Epidermal melanocyte (primary cell): Measurements from ENCODE around the gene EIF3I.

Experiments
- DNase-seq: peaks from one replicate; pipeline ENCODE4 v3.0.0; 2011; ENCODE audit warnings: low spot score; ENCODE audit not compliant: insufficient read length

The EIF3I gene

DNA sequence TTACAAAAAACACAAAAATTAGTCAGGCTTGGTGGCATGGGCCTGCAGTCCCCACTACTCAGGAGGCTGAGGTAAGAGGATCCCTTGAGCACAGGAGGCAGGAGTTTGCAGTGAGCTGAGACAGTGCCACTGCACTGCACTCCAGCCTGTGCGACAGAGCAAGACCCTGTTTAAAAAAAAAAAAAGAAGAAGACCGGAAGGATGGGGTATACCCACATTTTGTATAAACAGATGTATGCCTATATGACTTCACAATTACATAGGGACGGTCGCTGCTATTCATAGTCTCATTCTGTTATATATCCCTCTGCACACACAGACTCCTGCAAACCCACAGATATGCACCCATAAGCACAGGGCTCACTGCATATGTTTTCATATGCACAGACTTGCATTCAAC lies 41.5 kb downstream of the EIF3I start:
- no peak for DNase-seq

DNA sequence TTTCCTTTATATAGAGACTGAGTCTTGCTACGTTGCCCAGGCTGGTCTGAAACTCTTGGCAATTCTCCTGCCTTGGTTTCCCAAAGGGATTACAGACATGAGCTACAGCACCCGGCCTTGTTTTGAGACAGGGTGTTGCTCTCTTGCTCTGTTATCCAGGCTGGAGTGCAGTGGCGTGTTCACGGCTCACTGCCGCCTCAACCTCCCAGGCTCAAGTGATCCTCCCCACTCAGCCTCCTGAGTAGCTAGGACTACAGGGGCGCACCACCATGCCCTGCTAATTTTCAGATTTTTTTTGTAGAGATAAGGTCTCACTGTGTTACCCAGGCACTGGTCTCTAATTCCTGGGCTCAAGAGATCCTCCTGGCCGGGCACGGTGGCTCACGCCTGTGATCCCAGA lies 43.6 kb downstream of the EIF3I start:
- DNase-seq: no peak

DNA sequence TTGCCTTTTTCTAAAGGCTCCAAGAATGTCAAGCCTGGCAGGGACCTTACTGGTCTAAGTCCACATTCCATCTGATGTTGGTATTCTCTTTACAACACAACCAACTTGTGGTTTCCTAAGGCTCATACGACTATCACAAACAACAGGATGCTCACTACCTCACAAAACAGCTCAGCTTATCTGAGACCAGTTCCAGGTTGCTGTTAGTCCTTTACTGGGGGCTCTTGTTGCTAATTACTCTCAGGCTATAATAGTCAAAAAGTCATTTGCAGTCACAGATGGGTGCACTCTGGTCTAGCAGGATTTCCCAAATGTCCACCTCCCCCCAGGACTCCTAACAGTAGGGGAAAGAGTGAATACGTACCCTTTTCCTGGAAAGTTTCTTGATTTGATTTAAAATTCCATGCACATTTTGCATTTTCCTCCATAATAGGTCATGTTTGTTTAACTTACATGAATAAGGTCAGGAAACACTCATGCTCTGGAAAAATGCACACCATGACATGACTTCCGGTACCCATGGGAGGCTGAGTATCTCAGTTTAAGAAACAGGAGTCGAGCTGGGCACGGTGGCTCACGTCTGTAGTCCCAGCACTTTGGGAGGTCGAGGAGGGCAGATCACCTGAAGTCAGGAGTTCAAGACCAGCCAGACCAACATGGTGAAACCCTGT lies 44.8 kb downstream of the EIF3I start:
- no peak for DNase-seq

DNA sequence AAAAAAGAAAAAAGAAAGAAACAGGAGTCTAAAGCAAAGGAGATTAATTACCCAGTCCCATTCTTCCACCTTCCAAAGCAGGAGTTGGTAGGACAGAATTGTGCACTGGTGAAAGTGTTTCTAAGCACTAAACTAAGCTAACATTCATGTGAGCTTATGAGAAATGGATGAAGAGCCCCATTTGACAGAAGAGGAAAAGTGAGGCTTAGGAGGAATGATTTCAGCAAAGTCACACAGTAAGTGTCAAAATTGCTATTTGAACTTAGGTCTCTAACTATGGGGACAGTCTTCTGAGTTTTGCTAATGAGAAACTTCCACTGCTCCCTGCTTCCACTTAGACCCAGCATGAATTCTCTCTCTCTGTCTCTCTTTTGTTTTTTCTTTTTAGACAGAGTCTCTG lies 47.5 kb downstream of the EIF3I start:
- no peak for DNase-seq

DNA sequence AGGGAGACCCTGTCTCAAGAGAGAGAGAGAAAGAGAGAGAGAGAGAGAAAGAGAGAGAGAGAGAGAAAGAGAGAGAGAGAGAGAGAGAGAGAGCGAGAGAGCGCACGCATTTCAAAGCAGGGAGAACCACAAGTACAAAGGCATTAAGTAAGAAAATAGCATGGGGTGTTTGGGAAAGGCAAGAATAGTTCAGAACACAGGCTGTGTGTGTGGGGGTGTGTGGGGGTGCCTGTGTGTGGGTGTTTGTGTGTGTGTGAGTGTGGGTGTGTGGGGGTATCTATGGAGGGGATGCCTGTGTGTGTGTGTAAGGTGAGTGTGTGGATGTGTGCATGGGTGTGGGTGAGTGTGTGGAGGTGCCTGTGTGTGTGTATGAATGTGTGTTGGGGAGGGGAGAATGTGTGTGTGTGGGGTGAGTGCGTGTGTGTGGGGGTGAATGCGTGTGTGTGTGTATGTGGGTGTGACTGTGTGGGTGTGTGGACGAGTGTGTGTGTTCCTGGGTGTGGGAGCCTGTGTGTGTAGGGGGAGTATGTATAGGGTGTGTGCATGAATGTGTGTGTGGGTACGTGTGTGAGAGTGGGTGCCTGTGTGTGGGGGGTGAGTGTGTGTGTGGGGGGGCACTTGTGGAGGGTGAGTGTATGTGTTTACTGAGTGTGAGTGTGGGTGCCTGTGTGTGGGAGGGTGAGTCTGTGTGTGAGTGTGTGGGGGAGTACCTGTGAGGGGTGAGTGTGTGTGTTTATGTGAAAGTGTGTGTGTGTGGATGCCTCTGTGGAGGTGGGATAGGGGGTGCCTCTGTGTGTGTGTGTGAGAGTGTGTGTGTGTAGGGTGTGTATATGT lies 50.6 kb downstream of the EIF3I start:
- no peak for DNase-seq

DNA sequence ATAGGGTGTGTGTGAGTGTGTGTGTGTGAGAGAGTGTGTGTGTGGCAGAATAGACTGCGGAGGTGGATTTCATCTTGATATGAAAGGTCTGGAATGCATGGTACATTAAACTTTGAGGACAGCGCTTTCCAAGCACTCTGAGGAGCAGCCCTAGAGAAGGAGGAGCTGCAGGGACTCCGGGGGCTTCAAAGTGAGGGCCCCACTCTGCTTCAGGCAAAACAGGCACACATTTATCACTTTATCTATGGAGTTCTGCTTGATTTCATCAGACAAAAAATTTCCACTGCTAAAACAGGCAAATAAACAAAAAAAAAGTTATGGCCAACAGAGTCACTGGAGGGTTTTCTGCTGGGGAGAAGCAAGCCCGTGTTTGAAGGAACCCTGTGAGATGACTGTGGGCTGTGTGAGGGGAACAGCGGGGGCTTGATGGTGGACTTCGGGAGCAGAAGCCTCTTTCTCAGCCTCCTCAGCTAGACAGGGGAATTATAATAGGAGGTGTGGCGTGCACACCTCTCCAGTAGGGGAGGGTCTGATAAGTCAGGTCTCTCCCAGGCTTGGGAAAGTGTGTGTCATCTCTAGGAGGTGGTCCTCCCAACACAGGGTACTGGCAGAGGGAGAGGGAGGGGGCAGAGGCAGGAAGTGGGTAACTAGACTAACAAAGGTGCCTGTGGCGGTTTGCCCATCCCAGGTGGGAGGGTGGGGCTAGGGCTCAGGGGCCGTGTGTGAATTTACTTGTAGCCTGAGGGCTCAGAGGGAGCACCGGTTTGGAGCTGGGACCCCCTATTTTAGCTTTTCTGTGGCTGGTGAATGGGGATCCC lies 51.4 kb downstream of the EIF3I start:
- DNase-seq: no peak

DNA sequence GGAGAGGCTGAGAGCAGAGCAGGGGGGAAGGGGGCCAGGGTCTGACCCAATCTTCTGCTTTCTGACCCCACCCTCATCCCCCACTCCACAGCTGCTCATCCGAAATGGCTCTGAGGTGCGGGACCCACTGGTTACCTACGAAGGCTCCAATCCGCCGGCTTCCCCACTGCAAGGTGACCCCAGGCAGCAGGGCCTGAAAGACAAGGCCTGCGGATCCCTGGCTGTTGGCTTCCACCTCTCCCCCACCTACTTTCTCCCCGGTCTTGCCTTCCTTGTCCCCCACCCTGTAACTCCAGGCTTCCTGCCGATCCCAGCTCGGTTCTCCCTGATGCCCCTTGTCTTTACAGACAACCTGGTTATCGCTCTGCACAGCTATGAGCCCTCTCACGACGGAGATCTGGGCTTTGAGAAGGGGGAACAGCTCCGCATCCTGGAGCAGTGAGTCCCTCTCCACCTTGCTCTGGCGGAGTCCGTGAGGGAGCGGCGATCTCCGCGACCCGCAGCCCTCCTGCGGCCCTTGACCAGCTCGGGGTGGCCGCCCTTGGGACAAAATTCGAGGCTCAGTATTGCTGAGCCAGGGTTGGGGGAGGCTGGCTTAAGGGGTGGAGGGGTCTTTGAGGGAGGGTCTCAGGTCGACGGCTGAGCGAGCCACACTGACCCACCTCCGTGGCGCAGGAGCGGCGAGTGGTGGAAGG lies 52.6 kb downstream of the EIF3I start:
- DNase-seq: no peak

DNA sequence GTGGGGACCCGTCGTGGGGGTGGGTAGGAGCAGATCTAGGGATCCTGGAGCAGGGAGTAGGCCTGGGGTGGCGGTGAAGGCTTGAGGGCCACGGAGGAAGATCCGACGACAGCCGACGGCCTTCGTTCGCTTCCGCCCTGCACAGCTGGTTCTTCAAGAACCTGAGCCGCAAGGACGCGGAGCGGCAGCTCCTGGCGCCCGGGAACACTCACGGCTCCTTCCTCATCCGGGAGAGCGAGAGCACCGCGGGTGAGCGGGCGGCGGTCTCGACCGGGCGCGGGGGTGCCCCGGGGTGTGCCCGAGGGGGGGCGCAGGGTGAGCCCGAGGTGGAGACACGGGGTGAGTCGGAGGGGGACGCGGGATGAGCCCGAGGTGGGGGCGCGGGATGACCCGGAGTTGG lies 53.2 kb downstream of the EIF3I start:
- no peak for DNase-seq

DNA sequence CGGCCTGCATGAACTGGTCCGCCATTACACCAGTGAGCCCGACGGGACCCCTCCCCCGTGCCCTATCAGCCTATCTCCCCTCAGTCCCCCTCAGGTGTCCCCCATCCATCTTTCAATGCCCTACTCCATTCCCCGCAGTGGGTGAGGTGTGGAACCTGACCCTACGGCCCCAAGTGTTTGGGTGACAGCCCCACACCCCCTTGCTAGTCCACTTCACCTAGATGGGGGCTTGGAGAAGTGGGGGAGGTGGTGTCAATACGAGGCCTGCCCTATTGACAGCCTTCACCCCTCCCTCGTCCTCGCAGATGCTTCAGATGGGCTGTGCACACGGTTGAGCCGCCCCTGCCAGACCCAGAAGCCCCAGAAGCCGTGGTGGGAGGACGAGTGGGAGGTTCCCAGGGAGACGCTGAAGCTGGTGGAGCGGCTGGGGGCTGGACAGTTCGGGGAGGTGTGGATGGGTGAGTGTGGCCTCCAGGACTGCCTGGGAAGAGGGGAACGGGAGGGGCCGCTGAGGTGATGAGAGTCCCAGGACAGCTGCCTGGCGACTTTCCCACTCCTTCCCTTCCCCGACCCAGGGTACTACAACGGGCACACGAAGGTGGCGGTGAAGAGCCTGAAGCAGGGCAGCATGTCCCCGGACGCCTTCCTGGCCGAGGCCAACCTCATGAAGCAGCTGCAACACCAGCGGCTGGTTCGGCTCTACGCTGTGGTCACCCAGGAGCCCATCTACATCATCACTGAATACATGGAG lies 54.0 kb downstream of the EIF3I start:
- no peak for DNase-seq
